GM18868 (cell line): ENCODE measurements around the gene FNDC11.
A peak's percentile ranks its signal among the peaks of the same experiment; 100 is the strongest.
"Not testable (repeated sequence)": the region's sequence is repeated elsewhere in the genome, so short reads cannot be mapped to it uniquely, and the experiment has no call there.

Experiments
- ATAC-seq: cut with Tn5 transposase; IDR thresholded peaks from one replicate; pipeline ENCODE4 v1.9.1; 2021; ENCODE audit warnings: mild to moderate bottlenecking, moderate library complexity; ENCODE audit not compliant: unreplicated experiment

The FNDC11 gene

DNA sequence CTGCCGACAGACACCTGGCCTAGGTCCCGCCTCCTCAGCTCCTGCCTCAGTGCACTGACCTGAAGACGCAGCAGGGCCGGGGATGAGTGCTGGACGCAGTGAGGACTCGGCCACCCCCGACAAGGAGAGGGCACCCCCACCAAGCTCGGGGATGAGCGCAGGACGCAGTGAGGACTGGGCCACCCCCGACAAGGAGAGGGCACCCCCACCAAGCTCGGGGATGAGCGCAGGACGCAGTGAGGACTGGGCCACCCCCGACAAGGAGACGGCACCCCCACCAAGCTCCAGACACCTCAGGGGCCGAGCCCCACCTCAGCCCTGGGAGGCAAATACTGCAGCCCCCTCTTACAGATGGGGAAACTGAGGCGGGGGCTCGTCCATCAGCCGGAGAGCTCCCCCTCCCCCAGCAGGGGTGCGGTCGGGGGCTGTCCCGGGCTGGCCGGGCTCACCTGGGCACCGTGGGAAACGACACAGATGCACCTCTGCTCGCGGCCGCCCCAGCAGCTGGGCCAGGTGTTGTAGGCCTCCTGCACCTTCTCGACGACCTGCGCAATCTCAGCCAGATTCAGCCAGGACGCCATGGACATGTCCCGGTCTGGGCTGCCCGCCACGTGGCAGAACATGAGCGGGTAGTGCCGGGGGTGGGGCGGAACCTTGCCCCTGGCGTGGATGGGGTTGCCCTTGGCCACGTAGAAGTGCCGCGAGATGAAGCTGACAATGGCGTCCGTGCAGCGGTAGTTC is 12.6 kb downstream of the FNDC11 start:
- ATAC-seq = no peak

DNA sequence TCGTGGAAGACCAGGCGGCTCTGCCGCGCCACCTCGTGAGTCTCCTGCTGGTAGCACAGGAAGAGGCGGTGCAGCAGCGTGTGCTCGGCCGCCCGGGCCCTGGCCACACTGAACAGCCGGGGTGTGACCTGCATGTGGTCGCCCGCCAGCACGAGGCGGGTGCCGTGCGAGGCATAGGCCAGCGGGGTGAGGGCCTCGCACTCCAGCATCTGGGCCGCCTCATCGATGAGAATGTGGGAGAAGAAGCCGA is 13.1 kb downstream of the FNDC11 start:
- ATAC-seq = no peak

DNA sequence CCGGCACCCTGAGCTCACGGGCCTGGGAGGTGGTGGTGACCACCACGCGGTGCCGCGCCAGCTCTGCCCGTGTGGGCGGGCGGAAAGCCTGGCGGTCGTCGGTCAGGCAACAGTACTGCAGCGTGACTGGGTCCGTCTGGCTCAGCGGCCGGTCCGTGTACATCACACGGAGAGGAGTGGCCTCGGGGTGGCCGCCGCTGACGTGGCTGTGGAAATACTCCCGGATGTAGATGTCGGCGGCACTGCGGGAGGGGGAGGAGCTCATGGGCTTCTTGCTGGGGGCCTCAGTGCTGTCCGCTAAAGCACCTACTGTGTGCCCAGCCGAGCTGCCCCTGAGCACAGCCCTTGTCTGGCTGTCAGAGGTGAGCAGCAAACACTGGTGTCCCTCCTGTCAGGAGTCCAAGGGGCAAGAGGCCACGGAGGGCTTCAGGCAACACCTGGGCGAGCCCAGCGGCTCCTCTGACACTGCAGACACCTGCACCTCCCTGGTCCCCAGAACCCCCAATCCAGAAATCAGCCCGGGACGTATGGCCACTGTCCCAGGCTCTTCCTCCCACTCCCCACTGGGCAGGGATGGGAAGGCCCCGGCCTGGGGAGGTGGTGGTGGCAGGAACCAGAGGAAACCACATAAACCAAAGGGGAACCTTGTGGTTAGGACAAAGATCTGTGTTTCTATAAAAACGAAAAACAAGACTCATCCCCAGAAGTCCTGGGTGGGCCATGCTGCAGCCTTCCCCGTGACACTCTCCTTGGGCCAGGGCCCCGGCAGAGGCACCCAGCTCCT is 13.6 kb downstream of the FNDC11 start:
- ATAC-seq = peak; percentile 72

DNA sequence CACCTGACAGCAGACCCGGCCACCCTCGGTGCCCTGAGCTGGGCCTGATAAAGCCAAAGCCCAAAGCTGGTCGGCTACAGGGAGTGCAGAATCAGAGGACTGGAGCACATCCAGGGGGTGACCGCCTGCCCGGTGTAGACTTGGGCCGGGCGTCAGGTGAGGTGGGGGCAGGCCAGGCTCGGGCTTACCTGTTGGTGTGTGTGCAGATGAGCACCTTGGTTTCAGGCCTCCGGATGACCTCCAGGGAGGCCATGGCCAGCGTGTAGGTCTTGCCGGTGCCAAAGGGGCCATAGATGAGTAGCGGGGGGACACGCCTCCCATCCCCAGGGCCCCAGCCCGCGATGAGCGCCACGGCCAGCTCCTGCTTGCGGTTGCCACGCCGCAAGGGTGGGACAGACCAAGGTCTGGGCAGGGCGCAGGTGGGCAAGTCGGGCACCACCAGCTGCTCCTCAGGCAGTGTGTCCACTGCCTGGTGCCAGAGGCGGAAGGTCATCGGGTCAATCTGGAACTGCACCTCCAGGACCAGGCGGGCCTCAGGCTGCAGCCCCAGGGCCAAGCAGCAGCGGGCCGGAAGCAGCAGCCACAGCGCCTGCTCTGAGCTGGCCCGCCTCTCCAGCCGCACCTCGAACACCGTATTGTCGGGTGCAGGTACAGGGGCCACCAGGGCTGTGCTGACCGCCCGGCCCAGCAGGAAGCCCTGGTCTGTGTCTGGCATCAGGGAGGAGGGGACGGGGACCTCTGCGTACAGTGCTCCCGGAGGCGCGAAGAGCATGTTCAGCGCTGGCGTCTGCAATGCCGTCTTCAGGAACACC is 14.4 kb downstream of the FNDC11 start:
- peak; percentile 12 for ATAC-seq

DNA sequence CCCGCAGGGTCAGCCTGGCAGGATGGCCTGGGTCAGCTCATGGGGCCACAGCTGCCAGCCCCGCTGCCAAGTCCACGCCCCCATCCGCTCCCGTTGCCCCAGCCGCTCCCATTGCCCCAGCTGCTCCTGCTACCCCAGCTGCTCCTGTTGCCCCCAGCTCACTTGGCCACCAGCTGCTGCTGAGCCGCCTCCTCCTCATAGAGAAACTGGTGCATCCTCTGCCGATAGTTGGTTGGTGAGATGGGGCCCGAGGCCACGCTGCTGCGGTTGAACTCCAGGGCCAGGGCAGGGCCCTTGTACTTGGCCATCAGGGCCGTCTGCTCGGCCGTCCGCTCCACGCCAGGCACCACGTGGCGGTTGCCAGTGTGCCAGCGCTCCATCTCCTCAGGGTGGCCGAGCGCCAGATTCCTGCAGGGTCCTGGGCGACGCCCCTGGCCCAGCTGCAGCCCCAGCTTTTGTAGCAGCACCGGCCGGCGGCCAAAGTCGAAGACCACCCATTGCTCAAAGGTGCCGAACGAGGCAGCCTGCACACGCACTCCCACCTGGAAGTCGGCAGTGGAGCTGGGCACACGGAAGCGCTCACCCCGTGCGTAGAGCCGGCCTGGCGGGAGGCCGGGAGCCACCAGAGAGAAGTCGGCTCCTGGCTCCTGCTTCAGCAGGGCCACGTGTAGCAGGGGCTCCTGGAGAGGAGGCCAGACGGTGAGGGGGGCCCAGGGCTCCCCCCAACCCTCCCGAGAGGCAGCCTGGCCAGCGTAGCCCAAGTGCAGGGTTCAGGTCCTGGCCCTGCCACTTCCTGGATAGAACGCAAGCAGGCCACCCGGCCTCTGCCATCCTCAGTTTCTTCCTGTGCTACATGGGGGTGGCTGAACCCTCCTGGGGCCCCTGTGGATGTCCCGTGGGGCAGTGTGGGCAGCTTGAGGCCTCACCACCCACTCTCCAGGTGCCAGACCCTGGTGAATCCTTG is 15.3 kb downstream of the FNDC11 start:
- ATAC-seq = no peak

DNA sequence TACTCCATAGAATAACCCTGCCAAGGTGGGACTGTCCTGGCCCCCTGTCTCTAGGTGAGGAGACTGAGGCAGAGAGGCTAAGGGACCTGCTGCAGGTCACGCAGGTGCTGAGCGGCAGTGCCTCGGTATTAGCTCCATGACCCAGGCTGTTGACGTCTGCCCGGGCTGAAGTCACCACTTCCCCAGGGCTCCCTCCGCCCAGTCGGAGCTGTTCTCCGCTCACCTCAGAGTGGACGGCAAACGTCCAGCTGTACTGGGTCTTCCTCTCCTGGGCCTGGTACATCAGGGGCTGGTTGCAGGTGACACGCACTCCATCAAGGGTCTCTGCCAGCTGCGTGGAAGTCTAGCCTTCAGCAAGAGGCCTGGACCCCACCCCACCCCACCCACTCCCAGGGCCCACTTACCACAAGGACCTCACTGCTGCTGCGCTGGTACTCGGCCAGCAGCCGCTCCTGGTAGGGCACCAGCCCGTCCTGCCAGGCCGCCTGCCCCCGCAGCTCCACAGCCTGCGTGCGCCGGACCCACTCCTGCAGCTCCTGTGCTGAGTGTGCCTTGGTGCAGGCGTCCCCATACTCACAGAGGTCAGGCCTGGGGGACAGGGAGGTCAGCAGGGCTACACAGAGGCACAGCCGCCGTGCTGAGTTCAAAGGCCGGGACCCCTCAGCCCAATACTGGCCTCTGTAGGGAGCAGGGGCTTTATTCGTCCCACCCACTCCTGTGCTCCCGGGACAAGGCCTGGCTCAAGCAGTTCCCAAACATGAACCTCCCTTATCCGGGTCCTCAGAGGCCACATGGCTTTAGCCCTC is 16.5 kb downstream of the FNDC11 start:
- ATAC-seq = no peak

DNA sequence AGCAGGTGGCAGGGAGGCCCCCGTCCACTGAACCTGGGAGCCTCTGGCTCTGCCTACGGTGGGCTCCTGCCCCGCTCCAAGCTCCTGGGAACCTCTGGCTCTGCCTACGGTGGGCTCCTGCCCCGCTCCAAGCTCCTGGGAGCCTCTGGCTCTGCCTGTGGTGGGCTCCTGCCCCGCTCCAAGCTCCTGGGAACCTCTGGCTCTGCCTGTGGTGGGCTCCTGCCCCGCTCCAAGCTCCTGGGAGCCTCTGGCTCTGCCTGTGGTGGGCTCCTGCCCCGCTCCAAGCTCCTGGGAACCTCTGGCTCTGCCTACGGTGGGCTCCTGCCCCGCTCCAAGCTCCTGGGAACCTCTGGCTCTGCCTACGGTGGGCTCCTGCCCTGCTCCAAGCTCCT is 17.1 kb downstream of the FNDC11 start:
- ATAC-seq = not testable (repeated sequence)

DNA sequence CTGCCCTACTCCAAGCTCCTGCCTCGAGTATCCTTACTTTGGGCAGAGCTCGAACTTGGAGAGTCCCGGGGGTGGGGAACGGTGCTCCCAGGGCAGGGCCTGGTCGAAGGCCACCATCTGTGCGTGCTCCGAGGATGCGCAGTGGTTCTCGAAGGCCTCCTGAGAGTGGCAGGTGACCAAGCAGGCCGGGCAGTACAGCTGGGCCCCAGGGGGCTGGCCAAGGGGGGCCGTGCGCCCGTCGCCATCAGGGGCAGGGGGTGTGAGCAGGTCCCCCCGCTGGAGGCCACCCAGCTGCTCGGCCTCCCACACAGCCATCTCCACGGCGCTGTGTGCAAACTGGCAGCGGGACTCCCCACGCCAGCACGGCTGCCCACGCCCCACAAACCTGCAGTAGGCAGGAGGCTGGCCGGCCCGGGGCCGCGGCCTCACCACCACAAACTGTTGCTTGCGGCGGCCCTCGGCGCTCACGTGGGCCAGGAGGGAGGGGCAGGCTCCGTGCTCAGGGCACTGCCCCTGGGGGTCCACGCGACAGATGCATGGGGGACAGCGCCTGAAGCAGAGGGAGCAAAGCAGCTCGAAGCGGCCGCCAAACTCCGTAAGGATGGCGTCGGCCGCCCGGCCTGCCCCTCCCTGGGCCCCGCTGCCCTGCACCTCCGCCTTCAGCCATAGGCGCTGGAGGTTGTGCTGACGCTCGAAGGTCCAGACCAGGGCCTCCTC is 18.3 kb downstream of the FNDC11 start:
- ATAC-seq = no peak

DNA sequence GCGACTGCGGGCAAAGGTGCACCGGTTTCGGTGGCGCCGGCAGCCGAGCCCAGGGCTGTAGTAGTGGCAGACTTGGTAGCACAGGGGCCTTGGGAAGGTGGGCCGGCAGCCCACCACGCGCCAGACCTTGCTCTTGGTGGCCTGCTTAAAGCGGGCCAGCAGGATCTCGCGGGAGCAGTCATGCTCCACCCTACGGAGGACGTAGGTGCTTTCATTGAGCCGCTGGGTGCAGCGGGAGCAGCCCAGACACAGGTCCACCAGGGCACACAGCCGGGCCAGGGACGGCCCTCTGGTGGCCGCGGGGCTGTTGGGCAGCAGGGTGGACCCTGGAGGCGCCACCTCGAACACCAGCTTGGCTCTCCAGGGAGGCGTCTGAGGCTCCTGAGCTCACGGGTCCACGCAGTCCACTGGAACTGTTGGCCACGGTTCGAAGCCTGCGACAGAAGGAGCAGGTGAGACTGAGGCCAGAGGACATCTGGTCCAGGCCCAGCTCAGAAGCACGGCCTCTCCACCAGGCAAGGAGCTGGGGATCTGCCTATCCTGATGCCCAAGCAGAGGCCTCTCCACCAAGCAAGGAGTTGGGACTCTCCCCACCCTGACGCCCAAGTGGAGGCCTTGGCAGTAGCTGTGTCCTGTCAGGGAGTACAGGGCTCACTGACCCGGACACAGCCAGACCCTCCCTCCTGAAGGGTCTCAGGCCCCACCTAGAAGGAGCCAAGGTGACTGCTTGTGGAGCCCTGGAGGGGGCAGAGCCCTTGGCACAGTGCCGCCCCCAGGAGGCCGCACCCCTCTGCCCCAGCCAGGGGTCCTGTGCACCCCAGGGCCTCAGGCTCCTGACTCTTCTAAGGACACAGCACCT is 19.1 kb downstream of the FNDC11 start:
- no peak for ATAC-seq

DNA sequence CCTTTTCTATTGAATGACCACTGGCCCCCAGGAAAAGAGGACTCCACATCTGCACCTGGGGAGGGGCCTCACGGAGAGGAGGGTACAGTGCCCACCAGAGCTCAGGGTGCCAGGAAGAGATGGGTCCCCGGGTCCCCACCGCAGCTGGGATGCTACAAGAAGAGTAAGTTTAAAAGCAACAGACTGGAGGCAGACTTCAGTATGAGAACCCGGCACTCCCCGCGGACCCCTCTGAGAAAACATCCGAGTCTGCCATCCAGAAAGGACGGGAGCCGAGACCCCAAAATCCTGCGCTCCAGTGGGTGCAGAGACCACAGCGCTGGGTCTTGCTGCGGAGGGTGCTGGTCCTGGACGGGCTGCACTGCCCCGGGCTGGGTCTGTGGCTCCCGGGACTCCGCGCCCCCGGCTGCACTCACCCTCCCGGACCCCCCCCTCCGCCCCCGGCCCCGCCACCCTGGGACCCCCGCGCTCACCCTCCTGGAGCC is 19.7 kb downstream of the FNDC11 start:
- no peak for ATAC-seq

DNA sequence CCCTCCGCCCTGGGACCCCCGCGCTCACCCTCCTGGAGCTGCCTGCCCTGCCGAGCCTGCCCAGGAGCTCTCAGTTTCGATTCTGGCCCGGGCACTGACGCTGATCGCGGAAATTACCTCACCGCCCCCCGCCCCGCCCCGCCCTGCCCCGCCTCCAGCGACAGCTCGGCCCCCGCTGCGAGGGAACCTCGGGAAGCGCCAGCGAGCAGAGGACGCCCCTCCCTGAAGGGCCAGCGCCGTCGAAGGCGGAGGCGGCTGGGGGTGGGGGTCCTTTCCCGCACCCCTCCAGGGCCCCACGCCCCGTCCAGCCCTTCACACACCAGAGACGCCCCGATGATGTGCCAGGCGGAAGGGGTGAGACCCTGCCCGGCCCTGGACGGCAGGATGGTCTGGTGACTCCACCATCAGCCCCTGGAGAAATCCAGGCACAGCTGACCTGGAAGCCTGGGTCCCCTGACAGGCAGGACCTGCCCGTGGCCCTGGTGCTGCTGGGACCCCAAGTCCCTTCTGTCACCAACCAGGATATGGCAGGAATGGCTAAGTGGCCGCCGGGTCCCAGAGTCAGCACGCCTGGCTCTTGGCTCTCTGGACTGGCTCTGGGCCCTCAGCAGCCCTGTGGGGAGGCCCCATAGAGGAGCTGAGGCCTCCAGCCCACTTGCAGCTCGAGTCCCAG is 20.3 kb downstream of the FNDC11 start, which contains the start of gene HELZ2:
TSS of gene HELZ2 (minus strand) at position 84 of the 673 bp plus-strand sequence. CDS start 1,854 bp downstream, outside the sequence.
- no peak for ATAC-seq

DNA sequence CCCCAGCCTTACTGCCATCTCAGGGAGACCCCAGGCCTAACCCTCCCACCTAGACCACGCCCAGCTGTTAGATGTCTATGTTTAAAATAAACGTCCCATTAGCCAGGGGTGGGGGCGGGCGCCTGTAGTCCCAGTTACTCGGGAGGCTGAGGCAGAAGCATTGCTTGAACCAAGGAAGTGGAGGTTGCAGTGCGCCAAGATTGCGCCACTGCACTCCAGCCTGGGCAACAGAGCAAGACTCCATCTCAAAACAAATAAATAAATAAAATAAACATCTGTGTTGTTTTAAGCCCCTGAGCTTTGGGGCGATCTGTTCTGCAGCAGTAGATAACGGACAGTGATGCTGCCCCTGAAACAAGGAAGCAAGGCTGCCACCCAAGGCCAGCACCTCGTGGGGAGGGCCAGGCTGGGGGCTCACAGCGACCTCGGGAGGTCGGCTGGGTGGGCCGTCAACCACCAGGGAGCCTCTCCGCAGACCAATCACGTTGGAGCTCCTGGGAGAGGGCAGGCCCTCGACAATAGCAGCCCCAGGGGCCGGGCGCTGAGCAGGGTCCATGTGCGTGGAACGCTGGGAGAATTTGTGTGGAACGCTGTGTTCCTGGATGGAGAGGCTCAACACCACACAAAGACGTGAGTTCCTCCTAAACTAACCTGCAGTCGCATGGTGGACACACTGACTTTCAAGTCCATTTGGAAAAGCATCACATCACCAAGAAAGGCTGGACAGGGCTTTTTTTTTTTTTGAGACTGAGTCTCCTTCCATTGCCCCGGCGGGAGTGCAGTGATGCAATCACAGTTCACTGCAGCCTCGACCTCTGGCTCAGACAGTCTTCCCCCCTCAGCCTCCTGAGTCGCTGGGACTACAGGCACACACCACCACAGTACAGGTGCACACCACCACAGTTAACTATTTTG is 21.1 kb downstream of the FNDC11 start:
- ATAC-seq = no peak

DNA sequence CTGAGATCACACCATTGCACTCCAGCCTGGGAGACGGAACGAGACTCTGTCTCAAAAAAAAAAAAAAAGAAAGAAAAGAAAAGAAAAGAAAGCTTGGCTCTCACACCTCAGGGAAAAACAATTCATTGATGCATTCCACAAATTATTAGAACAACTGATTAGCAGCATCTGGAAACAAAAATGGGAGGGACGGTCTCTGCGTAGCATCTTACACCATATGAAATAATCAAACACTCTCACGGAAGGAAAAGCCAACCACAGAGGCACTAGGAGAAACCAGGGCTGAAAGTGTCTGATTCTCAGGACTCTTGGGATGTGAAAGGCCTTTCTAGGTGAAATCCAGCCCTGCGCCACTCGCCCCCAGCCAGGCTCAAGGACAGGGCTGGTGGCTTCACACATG is 22.4 kb downstream of the FNDC11 start:
- ATAC-seq = no peak

DNA sequence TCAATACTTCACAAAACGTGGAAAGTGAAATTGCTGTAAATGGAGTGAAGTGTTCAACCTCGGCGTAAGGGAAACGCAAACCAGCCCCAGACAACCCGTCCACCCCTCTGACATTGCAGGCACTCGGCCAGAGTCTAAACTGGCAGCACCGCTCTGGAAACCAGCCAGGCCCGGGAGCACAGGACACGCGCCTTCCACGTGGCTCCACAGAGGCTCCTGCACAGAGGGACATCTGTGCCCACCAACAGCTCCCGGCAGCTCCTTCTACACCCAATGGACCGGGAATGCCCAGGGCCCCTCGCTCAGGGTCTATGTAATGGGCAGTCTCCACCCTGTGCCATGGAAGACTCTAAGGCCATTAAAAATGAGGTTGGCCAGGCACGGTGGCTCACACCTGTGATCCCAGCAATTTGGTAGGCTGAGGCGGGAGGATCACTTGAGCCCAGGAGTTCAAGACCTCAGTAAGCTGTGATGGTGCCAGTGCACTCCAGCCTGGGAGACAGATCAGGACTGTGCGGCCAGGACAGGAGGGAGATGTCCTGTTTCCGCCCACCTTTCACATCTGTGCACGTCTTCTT is 23.4 kb downstream of the FNDC11 start:
- ATAC-seq = no peak

DNA sequence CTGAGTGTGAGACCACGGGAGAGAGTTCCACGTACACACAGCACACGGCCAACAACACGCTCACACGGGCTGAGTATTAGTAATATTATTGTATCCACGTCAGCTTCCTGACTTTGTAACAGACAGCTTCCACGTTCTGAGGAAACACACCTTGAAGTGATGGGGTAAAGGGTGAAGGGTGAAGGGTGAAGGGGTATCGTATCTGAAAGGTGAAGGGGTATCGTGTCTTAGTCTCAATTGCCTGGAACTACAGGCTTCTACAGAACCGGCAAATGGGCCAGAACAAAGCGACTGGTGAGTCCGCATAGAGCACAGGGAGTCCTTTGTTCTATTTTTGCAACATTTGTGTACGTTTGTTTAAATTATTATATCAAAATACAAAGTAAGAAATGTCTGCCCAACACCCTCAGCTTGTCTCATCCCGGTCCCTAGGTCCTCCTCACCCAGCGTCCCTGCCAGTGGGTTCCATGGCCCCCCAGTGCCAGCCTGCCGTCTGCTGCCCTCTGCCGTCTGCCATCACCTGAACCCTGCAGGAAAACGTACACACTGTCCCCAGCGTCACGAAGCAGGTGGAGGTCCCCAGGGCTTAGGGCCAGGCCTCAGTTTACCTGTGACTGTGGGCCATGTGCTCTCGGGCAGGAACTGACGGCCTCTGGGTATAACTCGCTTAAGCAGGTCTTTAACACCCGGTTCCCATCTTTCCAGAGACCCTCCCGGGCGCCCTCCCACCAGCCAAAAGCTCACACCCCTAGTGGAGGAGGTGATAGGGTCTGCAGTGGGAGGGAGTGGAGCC is 24.5 kb downstream of the FNDC11 start:
- ATAC-seq = no peak
